Activated CD8-positive, alpha-beta T cell treated with anti-CD3 and anti-CD28 coated beads for 36 hours (primary cell): ENCODE measurements around the gene LEMD2. TPM values are rescaled to one million over a fixed set of nuclear protein-coding genes. Genes with fewer than 3 reads are reported as not detected.

Experiments
- ATAC-seq: fragments of 200-7000 bp; cut with Tn5 transposase; one replicate; pipeline ENCODE4 v1.10.0; 2021; ENCODE audit warnings: mild to moderate bottlenecking, moderate library complexity
- CTCF ChIA-PET: fragments of 350-600 bp; sonication (Branson Sonifier 250); formaldehyde crosslinking; loops from one replicate; lab custom pipeline; 2021; ENCODE audit warnings: antibody characterized with exemption; lab: Charles Lee
- POLR2A ChIA-PET: fragments of 350-600 bp; sonication (Branson Sonifier 250); formaldehyde crosslinking; loops from one replicate; lab custom pipeline; 2021; ENCODE audit warnings: antibody characterized with exemption; lab: Charles Lee
- DNase-seq: peaks from one replicate; pipeline ENCODE4 v3.0.0-alpha.2; 2020
- H3K27ac Mint-ChIP-seq: one replicate; pipeline ENCODE4 v1.8.0; 2021; ENCODE audit warnings: mild to moderate bottlenecking, mixed read lengths
- H3K27me3 Mint-ChIP-seq: one replicate; pipeline ENCODE4 v1.8.0; 2021; ENCODE audit warnings: mixed read lengths
- H3K36me3 Mint-ChIP-seq: one replicate; pipeline ENCODE4 v1.8.0; 2021; ENCODE audit warnings: low read depth, mixed read lengths
- H3K4me1 Mint-ChIP-seq: one replicate; pipeline ENCODE4 v1.8.0; 2021; ENCODE audit warnings: low read depth, mixed read lengths
- H3K4me3 Mint-ChIP-seq: one replicate; pipeline ENCODE4 v1.8.0; 2021; ENCODE audit warnings: mild to moderate bottlenecking, moderate library complexity, mixed read lengths
- H3K9me3 Mint-ChIP-seq: one replicate; pipeline ENCODE4 v1.8.0; 2021; ENCODE audit warnings: mixed read lengths
- intact Hi-C: fragments of 100-400 bp; cut with micrococcal nuclease; formaldehyde crosslinking; loops from one replicate; pipeline ENCODE4 v1.10.0; 2022
- total RNA-seq, 2 experiments: library from RNA; stranded (reverse); gene quantifications; one replicate each; pipeline ENCODE4 v1.2.3, GENCODE V29; 2021
- TF ChIP-seq, protein P1 (sequence below): fragments of 200-600 bp; IDR thresholded peaks from one replicate; pipeline ENCODE4 v1.8.0; 2022; ENCODE audit warnings: antibody characterized with exemption, mild to moderate bottlenecking

The LEMD2 gene
- total RNA-seq, 2 experiments from 2014 or later, result 40.1 to 41.5 TPM

GRCh38 chr6:33781131-33781975, 7.6 kb downstream of the LEMD2 start:
- CTCF ChIA-PET, result interaction anchor here (0.9 to 5.2 kb wide), 2 partner anchors 10 to 273 kb away, joined by 3 to 26 read pairs; no protein-coding TSS in a partner anchor
- no peak overlapping the region for H3K4me3 Mint-ChIP-seq
- no peak overlapping the region for H3K27ac Mint-ChIP-seq
- peaks cover 25% of the 10 kb centered on the region for H3K4me1 Mint-ChIP-seq
- H3K9me3 Mint-ChIP-seq, result no peaks in the 10 kb centered on the region
- TF ChIP-seq, protein P1, sequence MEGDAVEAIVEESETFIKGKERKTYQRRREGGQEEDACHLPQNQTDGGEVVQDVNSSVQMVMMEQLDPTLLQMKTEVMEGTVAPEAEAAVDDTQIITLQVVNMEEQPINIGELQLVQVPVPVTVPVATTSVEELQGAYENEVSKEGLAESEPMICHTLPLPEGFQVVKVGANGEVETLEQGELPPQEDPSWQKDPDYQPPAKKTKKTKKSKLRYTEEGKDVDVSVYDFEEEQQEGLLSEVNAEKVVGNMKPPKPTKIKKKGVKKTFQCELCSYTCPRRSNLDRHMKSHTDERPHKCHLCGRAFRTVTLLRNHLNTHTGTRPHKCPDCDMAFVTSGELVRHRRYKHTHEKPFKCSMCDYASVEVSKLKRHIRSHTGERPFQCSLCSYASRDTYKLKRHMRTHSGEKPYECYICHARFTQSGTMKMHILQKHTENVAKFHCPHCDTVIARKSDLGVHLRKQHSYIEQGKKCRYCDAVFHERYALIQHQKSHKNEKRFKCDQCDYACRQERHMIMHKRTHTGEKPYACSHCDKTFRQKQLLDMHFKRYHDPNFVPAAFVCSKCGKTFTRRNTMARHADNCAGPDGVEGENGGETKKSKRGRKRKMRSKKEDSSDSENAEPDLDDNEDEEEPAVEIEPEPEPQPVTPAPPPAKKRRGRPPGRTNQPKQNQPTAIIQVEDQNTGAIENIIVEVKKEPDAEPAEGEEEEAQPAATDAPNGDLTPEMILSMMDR, result no peak
- POLR2A ChIA-PET, result no interaction called here
- intact Hi-C loops, result no loop called here
- DNase-seq, result no peak
- no peak for ATAC-seq
- H3K27me3 Mint-ChIP-seq, result no peaks in the 10 kb centered on the region
- peaks cover 53% of the 10 kb centered on the region for H3K36me3 Mint-ChIP-seq

DNA sequence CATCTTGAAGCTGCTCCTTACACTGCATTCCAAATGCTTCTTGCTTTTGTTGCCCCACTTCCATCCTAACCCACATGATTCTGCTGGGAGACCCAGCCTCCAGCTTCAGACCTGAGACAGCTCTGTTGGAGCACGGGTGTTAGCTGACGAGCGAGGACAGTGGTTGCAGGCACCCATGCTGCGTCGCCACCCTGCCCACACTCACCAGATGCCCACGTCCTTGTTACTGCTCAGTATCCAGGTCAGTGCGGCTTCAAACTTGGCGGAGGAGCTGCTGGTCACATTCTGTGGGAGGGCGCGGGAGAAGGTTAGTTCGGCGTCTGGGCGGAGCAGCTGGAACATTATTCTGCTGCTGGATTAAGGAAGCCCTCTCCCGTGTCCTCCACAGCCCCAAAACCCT, 9.0 kb downstream of the LEMD2 start:
- Mint-ChIP-seq H3K27me3 (no peaks in the 10 kb centered on the region), H3K4me1 (peaks cover 10% of the 10 kb centered on the region), H3K9me3 (no peaks in the 10 kb centered on the region), H3K4me3 (no peak overlapping the region), H3K36me3 (peaks cover 55% of the 10 kb centered on the region), H3K27ac (no peak overlapping the region)
- POLR2A ChIA-PET, result interaction anchor here (1.2 to 2.8 kb wide), 2 partner anchors 8 to 9 kb away, joined by 3 to 15 read pairs; partner anchors contain the start of gene LEMD2
- TF ChIP-seq, protein P1, result no peak
- no peak for DNase-seq
- ATAC-seq, result no peak
- intact Hi-C loops, result no loop called here
- CTCF ChIA-PET, result interaction anchor here (1.3 to 5.2 kb wide), 3 partner anchors 9 to 36 kb away, joined by 3 to 26 read pairs (median 5); no protein-coding TSS in a partner anchor

- no peak overlapping the region for H3K27ac Mint-ChIP-seq
- H3K9me3 Mint-ChIP-seq, result no peaks in the 10 kb centered on the region
- intact Hi-C loops, result no loop called here
- DNase-seq, result no peak
- ChIA-PET POLR2A (interaction anchor here (1.2 to 2.8 kb wide), 2 partner anchors 8 kb away, joined by 3 to 15 read pairs; partner anchors contain the start of gene LEMD2), CTCF (interaction anchor here (1.1 to 5.2 kb wide), 5 partner anchors 8 to 249 kb away, joined by 3 to 26 read pairs (median 4); no protein-coding TSS in a partner anchor)
- H3K36me3 Mint-ChIP-seq, result peaks cover 59% of the 10 kb centered on the region
- TF ChIP-seq, protein P1, result no peak
- no peaks in the 10 kb centered on the region for H3K27me3 Mint-ChIP-seq
- H3K4me1 Mint-ChIP-seq, result peaks cover 5% of the 10 kb centered on the region
- H3K4me3 Mint-ChIP-seq, result no peak overlapping the region
- ATAC-seq, result no peak
Measured at GRCh38 chr6:33779290-33779689, 9.6 kb downstream of the LEMD2 start.

- intact Hi-C loops, result no loop called here
- Mint-ChIP-seq H3K4me3 (no peak overlapping the region), H3K9me3 (no peaks in the 10 kb centered on the region), H3K36me3 (peaks cover 52% of the 10 kb centered on the region), H3K27ac (no peak overlapping the region), H3K4me1 (no peaks in the 10 kb centered on the region), H3K27me3 (no peaks in the 10 kb centered on the region)
- DNase-seq, result no peak
- ATAC-seq, result no peak
- CTCF ChIA-PET, result interaction anchor here (0.6 to 5.2 kb wide), 8 partner anchors 7 to 249 kb away, joined by 3 to 26 read pairs (median 3); no protein-coding TSS in a partner anchor
- POLR2A ChIA-PET, result interaction anchor here (2.8 kb wide), 1 partner anchor 9 kb away, joined by 15 read pairs; the partner anchor contains the start of gene LEMD2
- TF ChIP-seq, protein P1, result no peak
Measured at GRCh38 chr6:33778444-33779121, 10.3 kb downstream of the LEMD2 start.
